Stromal cell of bone marrow (primary cell): ENCODE measurements around the gene LLCFC1.

Experiments used
- DNase-seq: peaks from one replicate; pipeline ENCODE4 v3.0.0-alpha.2; 2012; ENCODE audit warnings: low read depth

LLCFC1 gene

DNA sequence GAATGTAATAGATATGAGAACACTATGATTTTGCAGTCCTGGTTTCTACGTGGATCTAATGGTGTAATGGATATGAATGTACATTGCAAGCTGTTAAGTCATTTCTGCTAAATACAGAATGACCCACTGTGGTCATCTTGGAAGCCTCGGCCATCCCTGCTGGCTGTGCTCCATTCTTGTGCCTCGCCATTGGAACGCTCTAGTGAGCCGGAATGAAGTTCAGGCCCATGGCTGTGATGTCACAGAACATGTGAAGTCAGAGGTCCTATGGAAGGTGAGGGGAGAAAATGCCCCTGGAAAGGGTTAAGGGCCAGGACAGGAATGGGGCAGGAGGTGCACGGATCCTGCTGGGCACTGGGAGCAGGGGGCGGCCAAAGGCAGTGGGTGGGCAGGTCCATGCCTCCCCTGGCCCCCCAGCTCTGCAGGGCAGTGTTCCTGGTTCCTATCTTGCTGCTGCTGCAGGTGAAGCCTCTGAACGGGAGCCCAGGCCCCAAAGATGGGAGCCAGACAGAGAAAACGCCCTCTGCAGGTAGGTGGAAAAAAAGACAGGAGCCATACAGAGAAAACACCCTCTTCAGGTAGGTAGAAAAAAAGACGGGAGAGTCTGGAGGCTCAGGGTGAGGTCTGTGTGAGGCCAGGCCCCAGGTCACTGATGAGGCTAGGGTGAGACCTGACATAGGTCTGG is at the start of gene LLCFC1:
Gene LLCFC1 (plus strand): TSS at position 259 of the 685 bp plus-strand sequence. CDS start 138 bp downstream, at position 397.
- no peak for DNase-seq

- no peak for DNase-seq
These were observed 49.5 kb upstream of the LLCFC1 start for GRCh38 chr7:142889816-142890215.

- no peak for DNase-seq
These were observed 48.3 kb upstream of the LLCFC1 start for GRCh38 chr7:142890874-142891485.

- no peak for DNase-seq
These were observed 47.7 kb upstream of the LLCFC1 start for GRCh38 chr7:142891490-142892082.

DNA sequence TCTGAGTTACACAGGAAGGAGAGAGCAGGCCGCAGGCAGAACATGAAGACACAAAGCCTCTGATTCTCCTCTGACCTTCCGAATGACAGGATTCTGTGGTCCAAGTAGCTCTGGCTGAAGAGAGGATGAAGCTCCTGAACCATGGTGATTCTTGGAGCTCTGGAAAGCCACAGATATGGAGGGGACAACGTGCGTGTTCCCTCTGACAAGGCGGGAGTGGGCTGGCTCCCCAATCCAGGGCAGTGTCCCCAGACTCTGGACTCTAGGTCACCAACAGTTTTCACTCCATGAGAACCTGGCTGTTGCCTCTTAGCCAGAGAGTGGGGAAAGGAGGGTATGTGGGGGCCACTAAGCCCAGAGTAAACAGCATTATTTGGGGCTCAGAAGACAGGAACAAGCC is 46.3 kb upstream of the LLCFC1 start:
- no peak for DNase-seq

- no peak for DNase-seq
These were observed 44.9 kb upstream of the LLCFC1 start for GRCh38 chr7:142894112-142894984.

DNA sequence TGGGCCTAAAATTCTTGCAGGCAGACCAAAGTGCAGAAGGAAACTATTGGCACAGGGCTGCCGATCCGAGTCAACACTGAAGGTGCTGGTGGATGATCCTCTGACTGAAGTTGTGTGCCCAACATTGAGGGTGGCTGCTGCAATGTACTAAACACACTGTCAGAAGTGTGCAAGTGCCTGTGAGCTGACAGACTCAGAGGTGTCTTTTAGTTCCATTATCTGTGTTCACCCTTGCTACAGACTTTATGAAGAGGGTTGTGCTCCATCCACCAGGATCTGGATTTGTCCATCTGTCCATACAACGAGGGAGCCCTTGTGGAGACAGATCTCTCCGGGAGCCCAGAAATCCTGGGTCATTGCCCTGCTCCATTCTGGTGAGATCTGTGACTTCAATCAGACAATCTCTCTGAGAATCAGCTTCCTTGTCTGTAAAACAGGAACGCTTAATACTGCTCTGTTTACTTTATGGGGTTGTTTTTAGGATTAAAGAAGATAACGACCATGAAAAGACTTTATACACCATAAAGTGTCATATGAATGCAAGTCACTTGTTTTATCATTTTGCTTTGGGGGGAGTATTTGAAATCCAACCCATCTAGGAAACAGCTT is 44.2 kb upstream of the LLCFC1 start:
- no peak for DNase-seq

DNA sequence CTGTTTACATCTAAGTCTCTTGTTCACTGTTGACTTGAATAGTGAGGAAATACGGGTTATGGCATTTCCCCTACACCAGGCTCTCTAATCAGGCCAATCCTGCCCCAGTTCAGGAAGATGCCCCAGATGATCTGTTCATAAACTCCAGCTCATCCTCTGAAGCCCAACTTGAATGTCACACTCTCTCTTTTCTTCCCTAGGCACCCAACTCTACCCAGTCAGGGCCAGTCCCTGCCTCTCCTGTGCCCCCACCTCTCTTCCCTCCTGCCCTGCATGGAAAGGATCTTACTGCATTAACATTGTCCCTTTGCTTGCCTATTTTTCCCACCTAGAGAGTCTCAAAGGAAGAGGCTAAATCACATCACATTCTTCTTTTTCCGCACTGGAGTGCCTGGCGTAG is 43.1 kb upstream of the LLCFC1 start:
- DNase-seq: no peak

DNA sequence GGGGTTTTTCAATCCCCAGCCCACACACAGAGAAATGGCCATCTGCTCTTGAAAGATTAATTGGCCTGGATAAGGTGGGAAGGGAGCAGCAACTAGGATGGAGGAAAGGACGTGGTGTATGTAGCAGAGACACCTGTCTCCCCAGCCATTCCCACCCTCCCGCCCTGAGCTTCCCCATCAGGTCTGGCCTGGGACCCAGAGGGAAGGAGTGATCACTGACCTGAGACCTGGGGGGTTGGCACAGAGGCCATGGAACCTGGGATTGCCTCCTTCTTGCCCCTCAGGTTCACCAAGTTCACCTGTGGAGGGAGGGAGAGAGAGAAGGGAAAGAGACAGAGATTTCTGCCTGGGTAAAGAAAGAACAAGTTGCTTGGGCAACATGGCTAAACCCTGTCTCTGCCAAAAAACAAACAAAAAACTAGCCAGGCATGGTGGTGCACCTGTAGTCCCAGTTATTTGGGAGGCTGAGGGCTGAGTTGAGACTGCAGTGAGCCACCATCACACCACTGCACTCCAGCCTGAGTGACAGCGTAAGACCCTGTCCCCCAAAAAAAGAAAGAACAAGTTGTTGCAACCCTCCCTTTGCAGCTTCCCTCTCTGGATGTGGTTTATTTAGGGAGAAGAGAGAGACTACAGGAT is 42.4 kb upstream of the LLCFC1 start:
- DNase-seq: no peak

- no peak for DNase-seq
These were observed 41.6 kb upstream of the LLCFC1 start for GRCh38 chr7:142897691-142898090.

- DNase-seq: no peak
These were observed 40.7 kb upstream of the LLCFC1 start for GRCh38 chr7:142898377-142899170.

DNA sequence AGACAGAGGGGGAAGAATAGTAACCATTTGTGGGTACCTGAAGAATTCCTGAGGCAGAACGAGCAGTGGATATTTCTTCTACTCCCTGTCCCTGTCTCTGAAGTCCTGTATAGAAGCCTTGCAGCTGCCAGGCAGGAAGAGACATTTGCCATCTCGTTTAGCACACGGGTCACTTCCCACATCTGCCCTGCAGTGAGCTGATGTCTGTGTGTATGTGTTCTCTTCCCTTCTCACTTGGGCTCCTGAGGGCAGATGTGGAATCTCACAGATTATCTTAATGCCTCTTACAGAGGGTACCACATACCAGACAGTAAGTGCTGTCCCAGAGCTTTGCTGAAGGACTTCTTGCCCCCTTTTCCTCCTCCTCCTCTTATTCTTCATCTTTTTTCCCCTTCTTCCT is 39.6 kb upstream of the LLCFC1 start:
- no peak for DNase-seq

GRCh38 chr7:142901426-142902259 is 37.6 kb upstream of the LLCFC1 start:
- DNase-seq: no peak

DNA sequence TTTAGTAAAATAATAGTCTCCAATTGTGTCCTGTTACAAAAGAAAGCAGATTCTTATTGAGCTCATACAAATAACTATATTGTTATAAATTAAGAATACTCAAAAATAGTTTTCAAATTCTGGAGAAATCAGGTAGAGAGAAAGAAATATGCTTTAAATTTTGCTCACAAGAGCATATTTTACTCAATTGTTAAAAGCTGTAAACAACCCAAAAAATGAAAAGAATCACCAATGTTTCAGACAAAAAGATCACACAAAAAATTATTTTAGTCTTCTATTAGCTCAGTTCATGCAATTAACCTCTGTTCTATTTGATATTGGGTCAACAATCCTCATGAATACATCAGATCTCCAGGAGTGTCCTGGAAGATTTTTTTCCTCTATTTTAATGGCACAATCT is 35.2 kb upstream of the LLCFC1 start:
- DNase-seq: no peak

- no peak for DNase-seq
These were observed 33.5 kb upstream of the LLCFC1 start for GRCh38 chr7:142905759-142906158.

GRCh38 chr7:142906643-142907042 is 32.6 kb upstream of the LLCFC1 start:
- DNase-seq: no peak

DNA sequence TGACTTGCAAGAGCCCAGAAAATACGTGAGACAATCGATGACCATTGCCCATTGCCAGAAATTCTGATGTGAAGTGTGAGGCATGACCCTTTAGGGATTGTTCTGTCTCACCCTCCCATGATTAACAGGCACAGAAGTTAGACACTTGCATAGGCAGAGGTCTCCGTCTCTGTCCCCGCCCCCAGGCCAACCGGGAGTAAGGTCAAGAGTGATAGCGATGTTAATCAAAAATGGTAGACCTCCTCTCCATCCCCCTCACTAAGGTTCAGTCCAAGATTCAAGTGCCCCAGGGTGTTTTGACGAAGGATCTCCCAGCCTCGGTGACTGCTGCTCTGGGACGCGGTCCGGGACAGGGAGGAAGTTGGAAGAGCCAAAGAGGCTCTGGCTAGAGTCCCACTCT is 31.0 kb upstream of the LLCFC1 start:
- DNase-seq: no peak

- no peak for DNase-seq
These were observed 30.1 kb upstream of the LLCFC1 start for GRCh38 chr7:142908921-142909890.

DNA sequence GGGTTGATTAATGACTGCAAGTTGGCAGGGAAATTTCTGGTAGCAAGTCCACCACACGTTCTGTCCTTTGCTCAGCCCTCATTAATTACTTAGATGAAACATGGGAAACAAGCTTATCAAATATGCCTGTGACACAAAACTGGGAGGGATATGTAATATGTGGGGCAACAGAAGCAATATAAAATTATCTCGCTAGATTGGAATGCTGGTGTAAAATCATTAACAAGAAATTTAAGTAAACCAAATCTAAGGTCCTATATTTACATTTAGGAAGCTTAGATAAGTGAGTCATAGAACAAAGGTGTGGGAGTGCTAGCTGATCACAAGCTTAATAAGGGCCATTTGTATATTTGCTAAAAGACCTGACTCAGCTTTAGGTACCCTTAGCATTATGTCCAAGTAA is 29.3 kb upstream of the LLCFC1 start:
- no peak for DNase-seq
